Right kidney (tissue), 1 donor: Measurements from ENCODE around the gene UQCC5.
"Not testable (repeated sequence)": the region's sequence is repeated elsewhere in the genome, so short reads cannot be mapped to it uniquely, and the experiment has no call there.

Experiments
- DNase-seq: peaks from one replicate; pipeline ENCODE4 v3.0.0-alpha.2; 2016

Gene UQCC5

GRCh38 chr3:52521881-52522650 is 14.3 kb upstream of the UQCC5 start:
- DNase-seq = no peak

GRCh38 chr3:52522651-52523251 is 13.7 kb upstream of the UQCC5 start:
- no peak for DNase-seq

- DNase-seq = no peak
Measured at GRCh38 chr3:52523386-52524257, 12.8 kb upstream of the UQCC5 start.

- no peak for DNase-seq
Measured at GRCh38 chr3:52524258-52524751, 12.1 kb upstream of the UQCC5 start.

GRCh38 chr3:52524752-52525679 is 11.4 kb upstream of the UQCC5 start:
- DNase-seq = no peak

- no peak for DNase-seq
Measured at GRCh38 chr3:52525680-52526561, 10.5 kb upstream of the UQCC5 start.

GRCh38 chr3:52526671-52527038 is 9.8 kb upstream of the UQCC5 start:
- DNase-seq = not testable (repeated sequence)

GRCh38 chr3:52527039-52527731 is 9.2 kb upstream of the UQCC5 start:
- DNase-seq = no peak

GRCh38 chr3:52527732-52528585 is 8.4 kb upstream of the UQCC5 start:
- no peak for DNase-seq

GRCh38 chr3:52528586-52529375 is 7.6 kb upstream of the UQCC5 start:
- DNase-seq = no peak

- DNase-seq = no peak
Measured at GRCh38 chr3:52529376-52530333, 6.8 kb upstream of the UQCC5 start.

- DNase-seq = no peak
Measured at GRCh38 chr3:52530918-52531826, 5.2 kb upstream of the UQCC5 start.

- DNase-seq = no peak
Measured at GRCh38 chr3:52531860-52532516, 4.4 kb upstream of the UQCC5 start.

- no peak for DNase-seq
Measured at GRCh38 chr3:52532517-52532837, 3.9 kb upstream of the UQCC5 start.

GRCh38 chr3:52532838-52533622 is 3.4 kb upstream of the UQCC5 start:
- peak; percentile 67 for DNase-seq
